ENCODE data around the gene ROBO1. TPM values are rescaled to one million over a fixed set of nuclear protein-coding genes. Genes with fewer than 3 reads are reported as not detected.
A peak's percentile ranks its signal among the peaks of the same experiment; 100 is the strongest.

The ROBO1 gene
- total RNA-seq, 1 experiment from 2014 or later, result 14.2 TPM

GRCh38 chr3:79461129-79461792 lies 306.5 kb downstream of the ROBO1 start:
- DNase-seq (ENCODE audit: low read depth), result peak; percentile 1

GRCh38 chr3:79453600-79453999 lies 314.2 kb downstream of the ROBO1 start:
- DNase-seq (ENCODE audit: low read depth), result no peak

- no peak for DNase-seq (ENCODE audit: low read depth)
These were observed 331.4 kb downstream of the ROBO1 start for GRCh38 chr3:79436387-79436786.

DNA sequence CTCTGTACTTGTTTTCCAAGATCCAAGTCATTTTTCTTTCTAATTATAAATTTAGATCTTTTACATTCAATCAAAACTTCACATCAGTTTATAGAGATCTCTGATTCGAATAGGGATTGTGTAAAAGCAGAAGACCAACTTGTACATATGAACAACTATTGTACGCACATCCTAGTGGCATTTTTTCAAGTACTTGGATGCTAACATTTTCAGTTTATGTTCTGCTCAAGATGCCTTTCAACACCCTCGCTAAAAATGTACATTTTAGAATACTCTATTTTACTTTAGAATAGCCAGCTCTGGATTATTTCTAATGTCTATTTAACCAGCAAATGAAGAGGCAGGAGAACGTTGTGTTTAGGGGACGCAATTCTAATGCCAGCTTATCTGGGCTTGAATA lies 340.7 kb downstream of the ROBO1 start:
- no peak for DNase-seq (ENCODE audit: low read depth)

DNA sequence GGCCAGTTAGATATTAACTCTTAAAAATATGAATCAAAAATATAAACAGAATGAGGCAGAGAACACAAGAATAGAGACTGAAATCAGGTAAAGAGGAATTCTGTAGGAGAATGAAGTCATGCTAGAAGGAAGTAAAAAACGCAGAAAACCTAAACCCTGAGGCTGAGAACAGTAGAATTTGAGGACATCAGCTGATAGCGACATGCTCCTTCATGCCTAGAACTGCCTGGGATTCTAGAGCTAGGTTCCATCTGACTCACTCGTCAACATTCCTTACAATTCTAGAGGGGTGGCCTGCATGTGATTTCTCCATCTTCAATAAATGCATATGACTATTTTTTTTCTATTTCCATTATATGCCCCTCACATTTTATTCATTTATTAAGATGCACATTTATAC lies 343.0 kb downstream of the ROBO1 start:
- no peak for DNase-seq (ENCODE audit: low read depth)

- DNase-seq (ENCODE audit: low read depth), result no peak
These were observed 344.4 kb downstream of the ROBO1 start for GRCh38 chr3:79423417-79423816.

DNA sequence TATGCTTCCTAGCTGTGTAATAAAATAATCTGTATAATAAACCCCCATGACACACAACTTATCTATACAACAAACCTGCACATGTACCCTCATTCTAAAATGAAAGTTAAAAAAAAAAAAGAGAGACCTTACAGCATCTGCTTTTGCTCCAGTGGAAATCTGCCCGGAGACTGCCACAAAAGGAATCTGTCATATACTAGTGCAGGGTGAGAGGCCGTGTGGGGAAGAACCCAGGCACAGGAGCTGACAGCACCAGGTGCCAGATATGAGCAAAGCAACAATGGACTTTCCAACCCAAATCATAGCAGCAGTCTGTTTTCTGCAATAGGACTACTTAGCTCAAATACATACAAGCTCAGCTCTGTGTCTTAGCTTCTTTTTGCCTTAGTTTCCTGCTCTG lies 346.5 kb downstream of the ROBO1 start:
- DNase-seq (ENCODE audit: low read depth), result no peak

- DNase-seq (ENCODE audit: low read depth), result peak; percentile 6
These were observed 348.8 kb downstream of the ROBO1 start for GRCh38 chr3:79418855-79419621.

DNA sequence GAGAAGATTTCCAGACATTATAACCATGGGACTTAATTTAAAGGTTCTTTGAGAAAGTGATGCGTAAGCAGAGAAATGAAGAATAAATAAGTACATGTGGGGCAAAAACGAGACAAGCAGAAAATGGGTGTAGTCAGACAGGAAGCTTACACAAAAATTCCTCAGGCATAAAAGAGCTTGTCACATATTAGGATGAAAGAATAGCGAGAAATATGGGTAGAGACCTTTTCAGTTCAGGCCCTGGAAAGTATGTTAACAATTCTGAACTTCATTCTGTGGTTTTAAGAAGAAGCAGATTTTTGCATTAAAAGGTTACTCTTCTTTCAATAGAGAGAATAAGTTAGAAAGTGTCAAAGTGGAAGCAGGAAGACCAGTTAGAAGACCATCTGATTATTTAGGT lies 352.4 kb downstream of the ROBO1 start:
- peak; percentile 1 for DNase-seq (ENCODE audit: low read depth)

GRCh38 chr3:79414806-79415205 lies 353.0 kb downstream of the ROBO1 start:
- DNase-seq (ENCODE audit: low read depth), result peak; percentile 4

DNA sequence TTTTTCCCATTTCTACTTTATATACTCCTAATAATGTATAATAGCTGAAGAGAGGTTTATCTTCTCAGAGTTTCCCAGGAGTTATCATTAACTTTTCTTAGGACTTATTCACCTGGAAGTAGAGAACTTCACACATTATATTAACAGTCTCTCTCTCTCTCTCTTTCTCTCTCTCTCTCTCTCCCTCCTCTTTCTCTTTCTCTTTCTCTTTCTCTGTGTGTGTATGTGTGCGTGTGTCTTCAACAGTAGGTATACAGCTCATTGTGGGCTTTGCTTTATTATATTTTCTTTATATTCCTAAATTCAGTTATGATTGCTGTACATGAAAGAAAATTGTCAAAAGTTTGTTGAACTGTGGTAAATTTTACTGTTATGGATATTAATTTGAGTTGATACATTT lies 353.8 kb downstream of the ROBO1 start:
- DNase-seq (ENCODE audit: low read depth), result peak; percentile 7

GRCh38 chr3:79412537-79412936 lies 355.3 kb downstream of the ROBO1 start:
- DNase-seq (ENCODE audit: low read depth), result no peak

DNA sequence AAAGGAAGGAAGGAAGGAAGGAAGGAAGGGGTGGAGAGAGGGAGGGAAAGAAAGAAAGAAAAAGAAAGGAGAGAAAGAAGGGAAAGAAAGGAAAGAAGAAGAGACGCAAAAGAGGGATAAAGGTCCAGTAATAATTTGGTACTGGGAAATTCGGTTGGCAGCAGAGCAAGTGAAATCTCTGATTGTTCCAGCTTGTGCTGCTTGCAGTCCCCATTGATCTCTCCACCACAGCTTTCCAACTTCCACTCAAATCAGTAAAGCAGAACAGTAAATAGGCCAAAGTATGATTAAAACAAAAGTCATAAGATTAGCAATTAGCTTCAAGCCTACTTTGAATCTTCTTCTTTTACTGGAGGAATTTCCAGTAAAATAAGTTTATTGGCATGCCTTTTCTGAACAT lies 357.2 kb downstream of the ROBO1 start:
- DNase-seq (ENCODE audit: low read depth), result no peak

GRCh38 chr3:79410136-79410535 lies 357.7 kb downstream of the ROBO1 start:
- no peak for DNase-seq (ENCODE audit: low read depth)

GRCh38 chr3:79406175-79406574 lies 361.6 kb downstream of the ROBO1 start:
- DNase-seq (ENCODE audit: low read depth), result no peak

DNA sequence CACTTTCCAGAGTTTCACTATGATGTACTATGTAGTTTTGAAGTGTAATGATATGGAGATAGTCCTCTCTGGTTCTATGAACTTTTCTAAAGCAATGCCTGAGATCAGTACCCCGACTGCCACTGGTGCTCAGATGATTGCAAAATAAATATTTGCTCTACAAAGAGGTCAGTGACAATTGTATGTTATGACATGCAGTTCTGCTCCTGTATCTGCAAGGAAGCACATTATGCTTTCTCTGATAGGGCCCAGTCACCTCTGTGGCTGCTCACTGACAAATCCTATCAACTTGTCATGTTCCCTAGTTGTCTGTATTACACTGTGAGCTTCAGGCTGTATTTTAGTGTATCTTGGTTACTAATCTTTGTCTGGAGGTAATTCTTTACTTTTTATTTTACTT lies 362.6 kb downstream of the ROBO1 start:
- no peak for DNase-seq (ENCODE audit: low read depth)

DNA sequence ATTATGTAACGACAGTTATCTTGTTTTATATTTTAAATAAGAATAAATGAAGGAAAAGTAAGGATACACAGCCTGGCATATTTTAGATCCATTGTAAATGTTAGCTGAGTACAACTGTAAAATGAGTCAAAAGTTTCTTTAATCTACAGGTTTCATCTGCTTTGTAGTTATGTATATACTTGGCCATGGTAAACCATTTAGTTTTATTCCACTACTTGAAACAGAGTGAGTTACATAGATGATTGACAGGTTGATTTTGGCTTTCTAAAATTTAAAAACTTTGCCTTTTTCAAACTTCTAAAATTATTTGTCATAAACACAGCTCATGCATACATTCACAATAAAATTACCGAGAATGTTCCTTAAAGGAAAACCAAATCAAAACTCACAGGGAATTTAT lies 371.2 kb downstream of the ROBO1 start:
- no peak for DNase-seq (ENCODE audit: low read depth)

GRCh38 chr3:79392479-79392878 lies 375.3 kb downstream of the ROBO1 start:
- peak; percentile 13 for DNase-seq (ENCODE audit: low read depth)

DNA sequence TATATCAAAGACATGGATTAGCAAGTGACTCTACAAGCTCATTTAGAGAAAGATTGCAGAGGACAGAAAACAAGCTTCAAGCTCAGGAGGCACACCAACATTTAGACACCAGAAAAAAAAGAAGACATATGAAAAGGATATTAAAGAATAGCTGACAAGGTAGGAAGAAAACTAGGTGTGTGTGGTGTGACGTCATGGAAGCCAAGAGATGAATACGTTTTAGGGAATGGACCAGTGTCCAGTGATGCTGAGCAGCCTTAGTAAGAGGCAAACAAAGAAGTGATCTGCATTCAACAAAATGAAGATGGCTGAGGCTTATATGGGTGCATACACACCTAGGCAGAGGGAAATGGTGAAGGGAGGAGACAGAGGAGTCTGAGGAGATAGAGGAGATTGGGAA lies 377.4 kb downstream of the ROBO1 start:
- DNase-seq (ENCODE audit: low read depth), result no peak

DNA sequence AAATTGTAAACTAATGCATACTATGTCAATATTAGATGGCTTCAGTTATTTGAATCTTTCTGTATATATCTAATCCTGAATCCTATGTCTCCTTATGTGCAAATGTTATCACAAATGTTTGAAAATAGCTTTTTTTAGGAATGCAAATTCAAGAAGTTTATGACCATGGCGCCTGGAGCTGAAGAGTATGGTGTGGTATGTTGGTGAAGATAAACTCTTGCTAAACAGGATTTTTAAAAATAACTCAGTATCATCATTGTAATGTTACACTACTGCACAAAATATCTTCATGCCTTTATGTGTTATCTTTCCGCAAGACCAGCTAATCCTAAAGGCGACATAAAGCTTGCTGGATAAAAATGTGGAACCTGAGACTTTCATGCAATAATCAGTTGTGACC lies 382.6 kb downstream of the ROBO1 start:
- DNase-seq (ENCODE audit: low read depth), result no peak

DNA sequence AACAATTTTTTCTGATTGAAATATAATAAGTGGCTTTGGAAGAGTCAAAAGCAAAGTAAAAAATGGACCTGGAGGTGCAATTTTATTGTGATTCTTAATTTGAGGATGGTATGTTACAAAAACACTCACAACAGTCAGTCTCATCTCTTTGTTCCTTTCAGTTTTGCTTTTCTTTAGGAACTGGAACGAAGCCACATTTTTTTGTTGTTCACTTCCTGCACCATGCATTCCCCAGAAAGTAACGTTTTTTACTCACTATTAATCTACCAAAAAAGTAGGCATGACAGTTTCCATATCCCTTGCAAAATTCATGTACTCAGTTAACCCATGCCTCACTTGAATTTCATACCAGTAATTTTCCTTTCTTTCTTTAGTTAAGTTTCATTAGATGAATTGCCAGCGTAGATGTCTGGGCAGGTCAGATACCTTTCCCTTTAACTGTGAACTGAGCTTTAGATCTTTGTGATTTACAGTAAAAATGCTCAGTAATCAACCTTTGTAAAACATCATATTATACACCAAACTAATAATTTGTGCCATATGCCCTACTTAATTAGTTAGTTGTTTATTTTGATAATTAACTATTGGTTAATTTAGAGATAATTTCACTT lies 384.3 kb downstream of the ROBO1 start:
- DNase-seq (ENCODE audit: low read depth), result peak; percentile 51

DNA sequence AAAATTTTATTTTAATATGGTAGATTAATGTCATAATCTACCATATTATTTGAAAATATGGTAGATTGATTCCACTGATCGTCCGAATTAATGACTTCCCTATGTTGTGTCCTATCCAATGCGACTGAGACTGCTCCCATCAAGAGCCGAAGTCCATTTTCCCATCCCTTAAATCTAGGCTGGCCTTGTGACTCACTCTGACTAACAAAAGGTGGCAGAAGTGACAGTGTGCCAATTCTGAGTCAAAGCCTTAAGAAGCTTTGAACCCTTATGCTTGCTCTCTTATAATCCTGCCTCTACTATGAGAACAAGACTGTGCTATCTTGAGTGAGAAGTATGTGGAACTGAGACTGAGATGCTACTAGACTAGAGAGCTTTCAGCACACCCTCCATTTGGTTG lies 387.2 kb downstream of the ROBO1 start:
- peak; percentile 69 for DNase-seq (ENCODE audit: low read depth)

DNA sequence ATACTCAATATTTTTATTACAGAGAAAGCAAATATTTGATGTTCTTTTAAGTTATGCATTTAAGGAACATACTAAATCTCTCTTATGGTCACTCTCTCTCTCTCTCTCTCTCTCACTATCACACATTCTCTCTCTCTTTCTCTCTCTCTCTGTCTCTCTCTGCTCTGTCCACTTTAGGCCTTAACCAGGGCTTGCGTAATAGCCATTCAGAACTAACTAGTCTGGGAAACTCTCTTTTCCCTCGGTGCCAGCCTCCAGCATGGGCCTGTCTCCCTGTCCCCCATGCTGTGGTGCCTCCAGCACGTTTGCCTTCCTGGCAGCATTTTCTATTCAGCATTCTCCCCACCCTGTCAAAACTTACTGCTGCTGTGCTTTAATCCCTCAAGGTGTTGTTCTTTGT lies 389.7 kb downstream of the ROBO1 start:
- no peak for DNase-seq (ENCODE audit: low read depth)

Measured in M059J (cell line).